Smooth muscle cell (in vitro differentiated cells): ENCODE data around the gene LTBP4. TPM values are rescaled to one million over a fixed set of nuclear protein-coding genes. Genes with fewer than 3 reads are reported as not detected.

Experiments
- DNase-seq: peaks from one replicate; lab custom pipeline; 2025; ENCODE audit not compliant: unreplicated experiment; lab: John Stamatoyannopoulos, UW
- H2AFZ ChIP-seq: fragments of 200-600 bp; sonication (generic); 2 replicates; pipeline ENCODE4 v1.6.0; 2016; ENCODE audit warnings: antibody characterized with exemption, low read depth, mild to moderate bottlenecking
- H3F3A ChIP-seq: fragments of 200-600 bp; sonication (generic); 2 replicates; pipeline ENCODE4 v1.6.0; 2017; ENCODE audit warnings: antibody characterized with exemption, low read depth
- H3K27ac ChIP-seq: fragments of 200-600 bp; sonication (generic); 2 replicates; pipeline ENCODE4 v1.5.1; 2016; ENCODE audit warnings: low read depth, mild to moderate bottlenecking
- H3K27me3 ChIP-seq: fragments of 200-600 bp; sonication (generic); 2 replicates; pipeline ENCODE4 v1.6.1; 2016; ENCODE audit warnings: low read depth, mild to moderate bottlenecking
- H3K36me3 ChIP-seq: fragments of 200-600 bp; sonication (generic); 2 replicates; pipeline ENCODE4 v1.5.1; 2016; ENCODE audit warnings: low read depth
- H3K4me1 ChIP-seq: fragments of 200-600 bp; sonication (generic); 2 replicates; pipeline ENCODE4 v1.5.1; 2016; ENCODE audit warnings: low read depth
- H3K4me2 ChIP-seq: fragments of 200-600 bp; sonication (generic); 2 replicates; pipeline ENCODE4 v1.6.0; 2016; ENCODE audit warnings: mild to moderate bottlenecking
- H3K4me3 ChIP-seq: fragments of 200-600 bp; sonication (generic); 2 replicates; pipeline ENCODE4 v1.5.1; 2016; ENCODE audit warnings: mild to moderate bottlenecking
- H3K79me2 ChIP-seq: fragments of 200-600 bp; sonication (generic); 2 replicates; pipeline ENCODE4 v1.6.0; 2016; ENCODE audit warnings: low read depth, mild to moderate bottlenecking
- H3K9ac ChIP-seq: fragments of 200-600 bp; sonication (generic); 2 replicates; pipeline ENCODE4 v1.6.0; 2016; ENCODE audit warnings: low read depth
- H3K9me3 ChIP-seq: fragments of 200-600 bp; sonication (generic); replicated peaks from 2 replicates; pipeline ENCODE4 v1.5.1; 2016; ENCODE audit warnings: low read depth
- H4K20me1 ChIP-seq: fragments of 200-600 bp; sonication (generic); 2 replicates; pipeline ENCODE4 v1.6.0; 2016; ENCODE audit warnings: low read depth
- CTCF ChIP-seq: fragments of 200-600 bp; sonication (generic); IDR thresholded peaks from 2 replicates; pipeline ENCODE4 v1.5.1; 2017; ENCODE audit warnings: borderline replicate concordance, mild to moderate bottlenecking, antibody characterized with exemption; ENCODE audit not compliant: insufficient read depth, poor library complexity, severe bottlenecking
- WGBS: methylation state at CpG from one replicate; pipeline ENCODE4 v1.1.7; 2016; ENCODE audit warnings: low lambda C conversion rate; 5-methylcytosine and 5-hydroxymethylcytosine counted together
- polyA plus RNA-seq: library from polyadenylated mRNA; unstranded; fragments of >200 nt; fragmentation: Nextera tagmentation; extraction: Ambion mirVana; gene quantifications from 2 replicates; pipeline ENCODE4 v1.2.1, GENCODE V29; 2016
- total RNA-seq: library from RNA; depleted of rRNA; stranded (reverse); fragments of >200 nt; gene quantifications from 2 replicates; pipeline ENCODE4 v1.2.3, GENCODE V29; 2014

LTBP4 gene
- total and polyA plus RNA-seq, 2 experiments from 2014 or later, result 38.5 to 188 TPM

- Histone ChIP-seq H3K4me2 (peak overlapping the region; percentile 88), H3K9ac (peak overlapping the region; percentile 65), H3K4me3 (peak overlapping the region; percentile 65), H3K36me3 (no peaks in the 10 kb centered on the region), H3K27me3 (no peaks in the 10 kb centered on the region), H3K79me2 (no peaks in the 10 kb centered on the region), H3K9me3 (no peaks in the 10 kb centered on the region), H4K20me1 (peaks cover 35% of the 10 kb centered on the region), H2AFZ (peak overlapping the region; percentile 91), H3F3A (no peaks in the 10 kb centered on the region), H3K27ac (peak overlapping the region; percentile 67), H3K4me1 (peaks cover 11% of the 10 kb centered on the region)
- no peak for TF ChIP-seq CTCF
- WGBS, result 2% methylated on average over 46 of the region's 67 CpGs
- peak; percentile 63 for DNase-seq
Observed at GRCh38 chr19:40613690-40614621, 12.8 kb downstream of the LTBP4 start.

GRCh38 chr19:40614622-40615411, 13.6 kb downstream of the LTBP4 start:
- H3K9me3 ChIP-seq, result no peaks in the 10 kb centered on the region
- peaks cover 42% of the 10 kb centered on the region for H4K20me1 ChIP-seq
- H3K79me2 ChIP-seq, result no peaks in the 10 kb centered on the region
- peaks cover 6% of the 10 kb centered on the region for H3K4me1 ChIP-seq
- 6% methylated on average over 24 of the region's 27 CpGs for WGBS
- H3K9ac ChIP-seq, result peak overlapping the region; percentile 65
- no peak overlapping the region for H2AFZ ChIP-seq
- peak; percentile 81 for DNase-seq
- H3K27ac ChIP-seq, result peak overlapping the region; percentile 67
- H3K27me3 ChIP-seq, result no peaks in the 10 kb centered on the region
- no peaks in the 10 kb centered on the region for H3F3A ChIP-seq
- TF ChIP-seq CTCF, result no peak
- peak overlapping the region; percentile 88 for H3K4me2 ChIP-seq
- H3K4me3 ChIP-seq, result peak overlapping the region; percentile 65
- H3K36me3 ChIP-seq, result no peaks in the 10 kb centered on the region

- no peaks in the 10 kb centered on the region for H3F3A ChIP-seq
- 88% methylated on average over 5 of the region's 5 CpGs for WGBS
- DNase-seq, result no peak
- H2AFZ ChIP-seq, result no peak overlapping the region
- H3K9ac ChIP-seq, result no peak overlapping the region
- peaks cover 46% of the 10 kb centered on the region for H4K20me1 ChIP-seq
- H3K27ac ChIP-seq, result no peak overlapping the region
- TF ChIP-seq CTCF, result no peak
- H3K4me3 ChIP-seq, result no peak overlapping the region
- H3K9me3 ChIP-seq, result no peaks in the 10 kb centered on the region
- H3K79me2 ChIP-seq, result no peaks in the 10 kb centered on the region
- no peak overlapping the region for H3K4me2 ChIP-seq
- no peaks in the 10 kb centered on the region for H3K36me3 ChIP-seq
- H3K4me1 ChIP-seq, result no peaks in the 10 kb centered on the region
- no peaks in the 10 kb centered on the region for H3K27me3 ChIP-seq
Observed at GRCh38 chr19:40616178-40616577, 15.0 kb downstream of the LTBP4 start.
